IPS-18a (cell line): ENCODE results near the gene DIP2A.

Experiments used
- H3K27ac ChIP-seq: one replicate; pipeline ENCODE4 v1.5.1; 2013; ENCODE audit warnings: low read length
- H3K27me3 ChIP-seq: one replicate; pipeline ENCODE4 v1.6.1; 2013; ENCODE audit warnings: mild to moderate bottlenecking, low read length; ENCODE audit not compliant: control insufficient read depth, insufficient read depth
- H3K36me3 ChIP-seq: one replicate; pipeline ENCODE4 v1.6.1; 2013; ENCODE audit warnings: low read depth, low read length; ENCODE audit not compliant: control insufficient read depth
- H3K4me1 ChIP-seq: one replicate; pipeline ENCODE4 v1.6.1; 2013; ENCODE audit warnings: low read depth, low read length; ENCODE audit not compliant: control insufficient read depth
- H3K4me3 ChIP-seq: one replicate; pipeline ENCODE4 v1.5.1; 2013; ENCODE audit warnings: low read length
- H3K9ac ChIP-seq: one replicate; pipeline ENCODE4 v1.6.1; 2013; ENCODE audit warnings: mild to moderate bottlenecking, low read length, moderate library complexity
- H3K9me3 ChIP-seq: one replicate; pipeline ENCODE4 v1.6.1; 2013; ENCODE audit warnings: low read depth, low read length; ENCODE audit not compliant: control insufficient read depth

Gene DIP2A

GRCh38 chr21:46585191-46585953, 126.7 kb downstream of the DIP2A start:
- no peak overlapping the region for H3K27ac ChIP-seq
- H3K9me3 ChIP-seq: peaks cover 27% of the 10 kb centered on the region
- no peak overlapping the region for H3K4me3 ChIP-seq
- no peak overlapping the region for H3K9ac ChIP-seq
- H3K4me1 ChIP-seq: no peaks in the 10 kb centered on the region
- no peaks in the 10 kb centered on the region for H3K27me3 ChIP-seq
- H3K36me3 ChIP-seq: no peaks in the 10 kb centered on the region

GRCh38 chr21:46594276-46594675, 135.6 kb downstream of the DIP2A start:
- Histone ChIP-seq H3K27me3 (no peaks in the 10 kb centered on the region), H3K4me3 (no peak overlapping the region), H3K9me3 (peaks cover 9% of the 10 kb centered on the region), H3K4me1 (peaks cover 4% of the 10 kb centered on the region), H3K9ac (no peak overlapping the region), H3K36me3 (no peaks in the 10 kb centered on the region), H3K27ac (no peak overlapping the region)

GRCh38 chr21:46596201-46596600, 137.5 kb downstream of the DIP2A start:
- no peak overlapping the region for H3K27ac ChIP-seq
- H3K27me3 ChIP-seq: no peaks in the 10 kb centered on the region
- peaks cover 9% of the 10 kb centered on the region for H3K9me3 ChIP-seq
- H3K36me3 ChIP-seq: no peaks in the 10 kb centered on the region
- no peak overlapping the region for H3K9ac ChIP-seq
- H3K4me3 ChIP-seq: no peak overlapping the region
- peaks cover 5% of the 10 kb centered on the region for H3K4me1 ChIP-seq

GRCh38 chr21:46597031-46597430, 138.3 kb downstream of the DIP2A start:
- H3K9me3 ChIP-seq: peaks cover 9% of the 10 kb centered on the region
- no peak overlapping the region for H3K27ac ChIP-seq
- no peak overlapping the region for H3K4me3 ChIP-seq
- no peaks in the 10 kb centered on the region for H3K27me3 ChIP-seq
- no peaks in the 10 kb centered on the region for H3K36me3 ChIP-seq
- H3K4me1 ChIP-seq: peaks cover 5% of the 10 kb centered on the region
- no peak overlapping the region for H3K9ac ChIP-seq

- no peaks in the 10 kb centered on the region for H3K36me3 ChIP-seq
- H3K27ac ChIP-seq: no peak overlapping the region
- H3K4me3 ChIP-seq: no peak overlapping the region
- H3K27me3 ChIP-seq: no peaks in the 10 kb centered on the region
- H3K9ac ChIP-seq: no peak overlapping the region
- H3K4me1 ChIP-seq: peaks cover 9% of the 10 kb centered on the region
- H3K9me3 ChIP-seq: peaks cover 9% of the 10 kb centered on the region
These were observed 139.2 kb downstream of the DIP2A start for GRCh38 chr21:46597896-46598343.

GRCh38 chr21:46598581-46599572, 140.2 kb downstream of the DIP2A start:
- Histone ChIP-seq H3K9ac (no peak overlapping the region), H3K36me3 (no peaks in the 10 kb centered on the region), H3K27ac (no peak overlapping the region), H3K4me3 (no peak overlapping the region), H3K4me1 (peaks cover 11% of the 10 kb centered on the region), H3K9me3 (peaks cover 4% of the 10 kb centered on the region), H3K27me3 (no peaks in the 10 kb centered on the region)

GRCh38 chr21:46600305-46600704, 141.6 kb downstream of the DIP2A start:
- H3K36me3 ChIP-seq: no peaks in the 10 kb centered on the region
- no peaks in the 10 kb centered on the region for H3K9me3 ChIP-seq
- no peak overlapping the region for H3K9ac ChIP-seq
- H3K4me3 ChIP-seq: no peak overlapping the region
- H3K27ac ChIP-seq: no peak overlapping the region
- H3K27me3 ChIP-seq: no peaks in the 10 kb centered on the region
- H3K4me1 ChIP-seq: peaks cover 12% of the 10 kb centered on the region

GRCh38 chr21:46600978-46601377, 142.3 kb downstream of the DIP2A start:
- Histone ChIP-seq H3K9me3 (no peaks in the 10 kb centered on the region), H3K4me1 (peaks cover 12% of the 10 kb centered on the region), H3K27me3 (no peaks in the 10 kb centered on the region), H3K9ac (no peak overlapping the region), H3K36me3 (no peaks in the 10 kb centered on the region), H3K4me3 (no peak overlapping the region), H3K27ac (no peak overlapping the region)

- H3K36me3 ChIP-seq: no peaks in the 10 kb centered on the region
- no peaks in the 10 kb centered on the region for H3K9me3 ChIP-seq
- H3K4me3 ChIP-seq: no peak overlapping the region
- no peak overlapping the region for H3K27ac ChIP-seq
- no peak overlapping the region for H3K9ac ChIP-seq
- no peaks in the 10 kb centered on the region for H3K27me3 ChIP-seq
- H3K4me1 ChIP-seq: peaks cover 12% of the 10 kb centered on the region
These were observed 144.5 kb downstream of the DIP2A start for GRCh38 chr21:46603228-46603627.

- Histone ChIP-seq H3K4me3 (no peak overlapping the region), H3K27me3 (no peaks in the 10 kb centered on the region), H3K9ac (no peak overlapping the region), H3K36me3 (no peaks in the 10 kb centered on the region), H3K27ac (no peak overlapping the region), H3K4me1 (peaks cover 7% of the 10 kb centered on the region), H3K9me3 (no peaks in the 10 kb centered on the region)
These were observed 145.8 kb downstream of the DIP2A start for GRCh38 chr21:46604329-46604974.
